ENCODE data around the gene UBXN2A.

The UBXN2A gene

DNA sequence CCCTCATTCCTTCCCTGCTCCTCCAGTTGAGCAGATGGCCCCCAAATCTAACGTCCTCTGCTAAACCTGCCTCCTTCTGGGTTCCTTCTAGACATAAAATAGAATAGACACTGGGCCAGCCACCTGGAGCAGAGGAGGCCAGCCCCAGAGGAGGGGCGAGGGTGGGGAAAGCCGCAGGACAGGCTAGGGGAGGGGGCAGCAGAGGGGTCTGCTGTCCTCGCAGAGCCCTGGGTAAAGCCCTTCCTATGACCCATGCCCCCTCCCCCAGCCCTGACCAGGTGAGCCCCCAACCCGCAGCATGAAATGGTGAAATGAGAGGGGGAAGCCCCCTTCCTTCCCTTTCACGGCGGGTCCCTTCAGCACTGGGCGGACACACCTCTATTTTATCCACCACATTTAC lies 77.4 kb downstream of the UBXN2A start:
- no peak overlapping the region for H2AFZ ChIP-seq (ENCODE audit: low read length)
- no peak overlapping the region for H3K9ac ChIP-seq (ENCODE audit: low read depth, low read length, poor library complexity, severe bottlenecking)
- H3K4me3 ChIP-seq (ENCODE audit: low read length, poor library complexity, severe bottlenecking) = no peak overlapping the region
- no peaks in the 10 kb centered on the region for H3K9me3 ChIP-seq (ENCODE audit: insufficient read depth, low read depth, low read length)
- no peaks in the 10 kb centered on the region for H3K4me1 ChIP-seq (ENCODE audit: insufficient read depth, low read length, poor library complexity, severe bottlenecking)
- TF ChIP-seq EZH2phosphoT487 (IDR thresholded peaks at IDR 0.05; ENCODE audit: borderline replicate concordance) = no peak
- TF ChIP-seq, protein P1, sequence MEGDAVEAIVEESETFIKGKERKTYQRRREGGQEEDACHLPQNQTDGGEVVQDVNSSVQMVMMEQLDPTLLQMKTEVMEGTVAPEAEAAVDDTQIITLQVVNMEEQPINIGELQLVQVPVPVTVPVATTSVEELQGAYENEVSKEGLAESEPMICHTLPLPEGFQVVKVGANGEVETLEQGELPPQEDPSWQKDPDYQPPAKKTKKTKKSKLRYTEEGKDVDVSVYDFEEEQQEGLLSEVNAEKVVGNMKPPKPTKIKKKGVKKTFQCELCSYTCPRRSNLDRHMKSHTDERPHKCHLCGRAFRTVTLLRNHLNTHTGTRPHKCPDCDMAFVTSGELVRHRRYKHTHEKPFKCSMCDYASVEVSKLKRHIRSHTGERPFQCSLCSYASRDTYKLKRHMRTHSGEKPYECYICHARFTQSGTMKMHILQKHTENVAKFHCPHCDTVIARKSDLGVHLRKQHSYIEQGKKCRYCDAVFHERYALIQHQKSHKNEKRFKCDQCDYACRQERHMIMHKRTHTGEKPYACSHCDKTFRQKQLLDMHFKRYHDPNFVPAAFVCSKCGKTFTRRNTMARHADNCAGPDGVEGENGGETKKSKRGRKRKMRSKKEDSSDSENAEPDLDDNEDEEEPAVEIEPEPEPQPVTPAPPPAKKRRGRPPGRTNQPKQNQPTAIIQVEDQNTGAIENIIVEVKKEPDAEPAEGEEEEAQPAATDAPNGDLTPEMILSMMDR (conservative IDR thresholded peaks at IDR 0.05; ENCODE audit: low read length) = no peak
- no peaks in the 10 kb centered on the region for H3F3A ChIP-seq (ENCODE audit: low read depth)
- no peak overlapping the region for H3K4me2 ChIP-seq (ENCODE audit: low read depth, low read length, poor library complexity, severe bottlenecking)
- no peaks in the 10 kb centered on the region for H3K9me2 ChIP-seq (replicated peaks; ENCODE audit: low read depth, low read length)
- H4K20me1 ChIP-seq (ENCODE audit: insufficient read depth, low read length, poor library complexity, severe bottlenecking) = no peaks in the 10 kb centered on the region
- peaks cover 5% of the 10 kb centered on the region; the same call in 1 of the 2 replicates for H3K36me3 ChIP-seq (ENCODE audit: insufficient read depth, low read length)
- H3K27me3 ChIP-seq (ENCODE audit: insufficient read depth, low read length, poor library complexity, severe bottlenecking) = no peaks in the 10 kb centered on the region
- H3K79me2 ChIP-seq (ENCODE audit: insufficient read depth, low read length) = no peaks in the 10 kb centered on the region

DNA sequence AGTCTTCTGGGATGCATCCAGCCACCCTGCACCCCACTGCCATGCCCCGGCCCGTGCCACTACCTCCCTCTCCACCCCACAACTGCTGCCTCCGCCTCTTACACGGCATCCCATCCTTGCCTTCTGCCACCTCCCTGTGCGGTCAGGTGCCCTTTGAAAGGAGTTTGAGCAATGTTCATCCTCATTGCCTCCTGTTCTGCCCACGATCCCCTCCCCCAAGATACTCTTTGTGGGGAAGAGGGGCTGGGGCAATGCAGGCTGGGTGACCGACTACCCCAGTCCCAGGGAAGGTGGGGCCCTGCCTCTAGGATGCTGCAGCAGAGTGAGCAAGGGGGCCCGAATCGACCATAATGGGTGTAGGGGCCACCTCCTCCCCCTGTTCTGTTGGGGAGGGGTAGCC lies 78.0 kb downstream of the UBXN2A start:
- no peaks in the 10 kb centered on the region for H3K79me2 ChIP-seq (ENCODE audit: insufficient read depth, low read length)
- H3K4me2 ChIP-seq (ENCODE audit: low read depth, low read length, poor library complexity, severe bottlenecking) = no peak overlapping the region
- no peaks in the 10 kb centered on the region for H4K20me1 ChIP-seq (ENCODE audit: insufficient read depth, low read length, poor library complexity, severe bottlenecking)
- H3K27me3 ChIP-seq (ENCODE audit: insufficient read depth, low read length, poor library complexity, severe bottlenecking) = no peaks in the 10 kb centered on the region
- H3K4me3 ChIP-seq (ENCODE audit: low read length, poor library complexity, severe bottlenecking) = no peak overlapping the region
- H3F3A ChIP-seq (ENCODE audit: low read depth) = no peaks in the 10 kb centered on the region
- no peaks in the 10 kb centered on the region for H3K4me1 ChIP-seq (ENCODE audit: insufficient read depth, low read length, poor library complexity, severe bottlenecking)
- H3K36me3 ChIP-seq (ENCODE audit: insufficient read depth, low read length) = peaks cover 8% of the 10 kb centered on the region; the same call in 1 of the 2 replicates
- H2AFZ ChIP-seq (ENCODE audit: low read length) = no peak overlapping the region
- TF ChIP-seq, protein P1 (conservative IDR thresholded peaks at IDR 0.05; ENCODE audit: low read length) = no peak
- TF ChIP-seq EZH2phosphoT487 (IDR thresholded peaks at IDR 0.05; ENCODE audit: borderline replicate concordance) = no peak
- no peak overlapping the region for H3K9ac ChIP-seq (ENCODE audit: low read depth, low read length, poor library complexity, severe bottlenecking)
- H3K9me2 ChIP-seq (replicated peaks; ENCODE audit: low read depth, low read length) = no peaks in the 10 kb centered on the region
- no peaks in the 10 kb centered on the region for H3K9me3 ChIP-seq (ENCODE audit: insufficient read depth, low read depth, low read length)

DNA sequence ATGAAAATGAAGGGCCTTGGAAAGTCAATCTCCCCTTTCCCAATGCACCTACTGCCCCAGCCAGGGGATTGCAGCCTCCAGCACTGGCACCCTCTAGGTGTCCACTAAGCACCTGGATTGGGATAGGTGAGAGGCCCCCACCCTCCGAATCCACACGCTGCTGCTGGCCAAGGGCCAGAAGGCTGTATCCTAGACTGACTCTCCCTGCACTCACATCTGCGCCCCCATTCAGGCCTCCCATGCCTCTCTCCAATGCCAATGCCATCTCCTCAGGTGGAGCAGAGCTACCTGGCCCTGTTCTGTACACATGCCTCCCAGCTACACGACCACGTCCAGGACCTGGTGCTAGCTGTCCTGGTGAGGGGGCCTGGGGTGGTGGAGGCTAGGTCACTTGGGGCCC lies 79.5 kb downstream of the UBXN2A start:
- H3K4me1 ChIP-seq (ENCODE audit: insufficient read depth, low read length, poor library complexity, severe bottlenecking) = no peaks in the 10 kb centered on the region
- no peak overlapping the region for H3K4me2 ChIP-seq (ENCODE audit: low read depth, low read length, poor library complexity, severe bottlenecking)
- H3K27me3 ChIP-seq (ENCODE audit: insufficient read depth, low read length, poor library complexity, severe bottlenecking) = no peaks in the 10 kb centered on the region
- no peak overlapping the region for H3K9ac ChIP-seq (ENCODE audit: low read depth, low read length, poor library complexity, severe bottlenecking)
- H2AFZ ChIP-seq (ENCODE audit: low read length) = no peak overlapping the region
- H3K9me3 ChIP-seq (ENCODE audit: insufficient read depth, low read depth, low read length) = no peaks in the 10 kb centered on the region
- no peaks in the 10 kb centered on the region for H3K9me2 ChIP-seq (replicated peaks; ENCODE audit: low read depth, low read length)
- peaks cover 8% of the 10 kb centered on the region; the same call in 1 of the 2 replicates for H3K36me3 ChIP-seq (ENCODE audit: insufficient read depth, low read length)
- H4K20me1 ChIP-seq (ENCODE audit: insufficient read depth, low read length, poor library complexity, severe bottlenecking) = no peaks in the 10 kb centered on the region
- no peaks in the 10 kb centered on the region for H3F3A ChIP-seq (ENCODE audit: low read depth)
- TF ChIP-seq, protein P1 (conservative IDR thresholded peaks at IDR 0.05; ENCODE audit: low read length) = no peak
- TF ChIP-seq EZH2phosphoT487 (IDR thresholded peaks at IDR 0.05; ENCODE audit: borderline replicate concordance) = no peak
- H3K4me3 ChIP-seq (ENCODE audit: low read length, poor library complexity, severe bottlenecking) = no peak overlapping the region
- H3K79me2 ChIP-seq (ENCODE audit: insufficient read depth, low read length) = no peaks in the 10 kb centered on the region
